HFFc6 (cell line): ENCODE measurements around the gene RFTN1. TPM values are rescaled to one million over a fixed set of nuclear protein-coding genes. Genes with fewer than 3 reads are reported as not detected.

ENCODE experiments used
- DNase-seq: peaks from one replicate; pipeline ENCODE4 v3.0.0-alpha.2; 2018
- H3K27ac Mint-ChIP-seq: 2 replicates; pipeline ENCODE4 v1.8.0; 2020; ENCODE audit warnings: mild to moderate bottlenecking, mixed read lengths
- H3K27me3 Mint-ChIP-seq: 2 replicates; pipeline ENCODE4 v1.8.0; 2021; ENCODE audit warnings: mild to moderate bottlenecking, moderate library complexity, mixed read lengths; ENCODE audit not compliant: insufficient read depth
- H3K36me3 Mint-ChIP-seq: 2 replicates; pipeline ENCODE4 v1.8.0; 2021; ENCODE audit warnings: low read depth, mixed read lengths
- H3K4me1 Mint-ChIP-seq: 2 replicates; pipeline ENCODE4 v1.8.0; 2020; ENCODE audit warnings: low read depth, mixed read lengths
- H3K4me3 Mint-ChIP-seq: 2 replicates; pipeline ENCODE4 v1.8.0; 2020; ENCODE audit warnings: mild to moderate bottlenecking, moderate library complexity, mixed read lengths
- H3K9me3 Mint-ChIP-seq: 2 replicates; pipeline ENCODE4 v1.8.0; 2020; ENCODE audit warnings: mild to moderate bottlenecking, mixed read lengths
- total RNA-seq, 6 experiments: library from RNA; stranded (reverse); fragmentation: NEBNext Ultra II Directional; extraction: Animal tissue kit (Norgen Biotek cat#: 25700); gene quantifications; 2 replicates in 1 of 6; 3 replicates in 5 of 6; pipeline ENCODE4 v1.2.3, GENCODE V29; 2021
- TF ChIP-seq, protein P1 (sequence below): fragments of 200-600 bp; sonication (generic); IDR thresholded peaks from 2 replicates; pipeline ENCODE4 v1.5.0; 2021; ENCODE audit warnings: antibody characterized with exemption, mild to moderate bottlenecking

RFTN1 gene
- total RNA-seq, 6 experiments from 2014 or later, result 53.4 to 62.4 (median 57.4) TPM

DNA sequence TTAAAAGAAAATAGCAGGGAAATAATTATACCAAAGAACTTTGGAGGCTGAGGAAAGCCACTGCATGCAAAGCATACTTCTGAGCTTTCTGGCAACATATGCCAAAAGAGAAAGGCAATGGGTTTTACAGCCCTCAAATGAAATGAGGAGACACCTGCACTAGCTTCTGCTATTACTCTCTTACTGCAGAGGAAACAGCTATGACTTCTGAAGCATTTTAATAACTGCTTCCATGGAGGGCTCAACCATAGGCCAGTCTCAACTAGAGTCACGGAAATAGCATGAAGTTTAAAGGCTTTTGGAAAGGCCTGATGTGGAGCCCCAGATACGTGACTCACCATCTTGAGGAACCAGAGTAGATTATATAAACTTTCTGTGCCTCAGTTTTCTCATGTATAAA, 133.7 kb downstream of the RFTN1 start:
- no peak for DNase-seq
- TF ChIP-seq, protein P1, sequence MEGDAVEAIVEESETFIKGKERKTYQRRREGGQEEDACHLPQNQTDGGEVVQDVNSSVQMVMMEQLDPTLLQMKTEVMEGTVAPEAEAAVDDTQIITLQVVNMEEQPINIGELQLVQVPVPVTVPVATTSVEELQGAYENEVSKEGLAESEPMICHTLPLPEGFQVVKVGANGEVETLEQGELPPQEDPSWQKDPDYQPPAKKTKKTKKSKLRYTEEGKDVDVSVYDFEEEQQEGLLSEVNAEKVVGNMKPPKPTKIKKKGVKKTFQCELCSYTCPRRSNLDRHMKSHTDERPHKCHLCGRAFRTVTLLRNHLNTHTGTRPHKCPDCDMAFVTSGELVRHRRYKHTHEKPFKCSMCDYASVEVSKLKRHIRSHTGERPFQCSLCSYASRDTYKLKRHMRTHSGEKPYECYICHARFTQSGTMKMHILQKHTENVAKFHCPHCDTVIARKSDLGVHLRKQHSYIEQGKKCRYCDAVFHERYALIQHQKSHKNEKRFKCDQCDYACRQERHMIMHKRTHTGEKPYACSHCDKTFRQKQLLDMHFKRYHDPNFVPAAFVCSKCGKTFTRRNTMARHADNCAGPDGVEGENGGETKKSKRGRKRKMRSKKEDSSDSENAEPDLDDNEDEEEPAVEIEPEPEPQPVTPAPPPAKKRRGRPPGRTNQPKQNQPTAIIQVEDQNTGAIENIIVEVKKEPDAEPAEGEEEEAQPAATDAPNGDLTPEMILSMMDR, result no peak
- H3K27ac Mint-ChIP-seq, result no peak overlapping the region
- H3K4me1 Mint-ChIP-seq, result peaks cover 27% of the 10 kb centered on the region
- H3K9me3 Mint-ChIP-seq, result peaks cover 14% of the 10 kb centered on the region
- H3K4me3 Mint-ChIP-seq, result no peak overlapping the region
- H3K36me3 Mint-ChIP-seq, result peaks cover 43% of the 10 kb centered on the region
- H3K27me3 Mint-ChIP-seq, result no peaks in the 10 kb centered on the region; the same call in 1 of the 2 replicates

DNA sequence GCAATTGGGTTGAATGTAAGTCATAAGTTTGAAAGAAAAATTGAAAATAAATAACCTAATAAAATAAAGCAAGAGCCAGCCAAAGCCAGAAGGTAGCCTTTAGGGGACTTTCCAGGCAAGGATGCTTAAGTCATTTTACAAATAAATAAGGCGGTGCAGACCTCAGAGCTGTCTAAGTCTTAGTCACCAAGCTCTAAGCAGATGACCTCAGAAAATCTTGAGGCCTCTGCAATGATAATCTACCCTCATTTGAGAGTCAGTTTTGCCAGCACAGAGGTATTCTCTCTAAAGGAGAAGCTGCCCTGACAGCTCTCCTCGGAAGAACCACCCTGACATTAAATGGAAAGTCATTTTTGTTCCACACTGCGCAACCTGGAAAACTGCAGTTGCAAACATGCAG, 134.6 kb downstream of the RFTN1 start:
- Mint-ChIP-seq H3K4me3 (0 out of 2 replicates have a peak overlapping the region, but pooled peaks have one; percentile 4), H3K36me3 (peaks cover 48% of the 10 kb centered on the region), H3K27ac (peak overlapping the region; percentile 78), H3K9me3 (peaks cover 14% of the 10 kb centered on the region), H3K4me1 (peaks cover 27% of the 10 kb centered on the region), H3K27me3 (no peaks in the 10 kb centered on the region; the same call in 1 of the 2 replicates)
- peak; percentile 64 for DNase-seq
- TF ChIP-seq, protein P1, result no peak

DNA sequence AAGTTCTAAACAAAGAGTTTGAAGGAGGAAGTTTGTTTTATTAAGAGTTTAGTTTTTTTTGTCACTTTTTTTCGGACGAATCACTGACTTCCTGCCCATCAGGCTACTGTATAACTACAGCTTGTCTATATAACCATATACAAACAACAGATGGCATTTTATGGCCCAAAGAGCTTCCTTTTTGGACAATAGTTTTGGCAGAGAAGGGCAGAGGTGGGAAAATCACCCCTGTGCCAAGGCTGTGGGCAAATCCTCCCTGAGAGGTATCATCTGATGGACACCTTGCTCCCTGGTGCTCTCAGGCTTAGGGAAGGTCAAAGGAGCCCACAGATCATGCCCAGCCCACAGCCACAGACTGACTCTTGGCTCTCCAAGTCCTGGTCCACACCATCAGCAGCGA, 135.1 kb downstream of the RFTN1 start:
- Mint-ChIP-seq H3K36me3 (peaks cover 48% of the 10 kb centered on the region), H3K4me3 (0 out of 2 replicates have a peak overlapping the region, but pooled peaks have one; percentile 4), H3K4me1 (peaks cover 27% of the 10 kb centered on the region), H3K27me3 (no peaks in the 10 kb centered on the region; the same call in 1 of the 2 replicates), H3K9me3 (peaks cover 14% of the 10 kb centered on the region), H3K27ac (peak overlapping the region; percentile 78)
- DNase-seq, result peak; percentile 8
- TF ChIP-seq, protein P1, result no peak

DNA sequence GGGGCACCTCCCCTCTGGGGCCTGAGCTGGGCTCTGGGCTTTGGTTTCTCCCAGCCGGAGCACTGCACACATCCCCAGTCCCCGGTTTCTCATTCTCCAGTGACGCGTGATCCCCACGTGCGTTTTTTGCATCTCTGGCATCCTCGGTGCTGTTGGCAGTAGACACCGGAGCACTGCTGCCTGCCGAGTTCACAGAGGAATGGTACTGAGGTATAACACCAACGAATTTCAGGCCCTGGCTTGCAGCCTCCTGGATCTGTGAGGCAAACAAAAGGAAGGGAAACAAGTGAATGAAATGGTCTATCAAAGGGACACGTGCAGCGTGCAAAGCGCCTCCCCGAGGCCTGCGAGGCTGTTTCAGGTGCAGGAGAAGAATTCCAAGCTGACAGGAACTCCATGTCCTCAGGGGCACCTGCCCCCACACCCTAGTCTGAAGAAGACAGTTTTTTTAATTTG, 135.6 kb downstream of the RFTN1 start:
- Mint-ChIP-seq H3K27me3 (no peaks in the 10 kb centered on the region; the same call in 1 of the 2 replicates), H3K36me3 (peaks cover 44% of the 10 kb centered on the region), H3K4me3 (no peak overlapping the region), H3K9me3 (peaks cover 14% of the 10 kb centered on the region), H3K4me1 (peaks cover 27% of the 10 kb centered on the region), H3K27ac (peak overlapping the region; percentile 78)
- DNase-seq, result no peak
- TF ChIP-seq, protein P1, result no peak

DNA sequence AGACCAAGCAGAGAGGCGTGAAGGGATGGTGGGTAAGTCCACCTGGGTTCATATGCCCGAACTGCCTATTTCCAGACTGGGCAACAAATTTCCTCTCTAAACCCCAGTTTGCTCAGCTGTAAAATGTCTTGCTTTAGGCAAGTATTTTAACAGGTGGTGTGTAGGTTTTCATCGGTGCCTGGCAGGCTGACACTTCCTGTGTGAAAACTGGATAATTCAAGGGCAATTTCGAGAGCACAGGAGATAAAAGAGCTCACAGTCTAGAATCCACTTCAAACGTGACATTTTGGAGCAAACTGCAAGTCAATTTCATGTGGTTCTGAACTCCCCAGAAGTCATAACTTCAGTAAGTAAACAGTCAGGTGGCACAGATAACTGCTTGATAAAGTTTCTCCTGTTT, 136.3 kb downstream of the RFTN1 start:
- no peak for DNase-seq
- TF ChIP-seq, protein P1, result no peak
- Mint-ChIP-seq H3K4me1 (peaks cover 27% of the 10 kb centered on the region), H3K9me3 (peaks cover 14% of the 10 kb centered on the region), H3K4me3 (no peak overlapping the region), H3K27me3 (no peaks in the 10 kb centered on the region; the same call in 1 of the 2 replicates), H3K36me3 (peaks cover 41% of the 10 kb centered on the region), H3K27ac (no peak overlapping the region)

DNA sequence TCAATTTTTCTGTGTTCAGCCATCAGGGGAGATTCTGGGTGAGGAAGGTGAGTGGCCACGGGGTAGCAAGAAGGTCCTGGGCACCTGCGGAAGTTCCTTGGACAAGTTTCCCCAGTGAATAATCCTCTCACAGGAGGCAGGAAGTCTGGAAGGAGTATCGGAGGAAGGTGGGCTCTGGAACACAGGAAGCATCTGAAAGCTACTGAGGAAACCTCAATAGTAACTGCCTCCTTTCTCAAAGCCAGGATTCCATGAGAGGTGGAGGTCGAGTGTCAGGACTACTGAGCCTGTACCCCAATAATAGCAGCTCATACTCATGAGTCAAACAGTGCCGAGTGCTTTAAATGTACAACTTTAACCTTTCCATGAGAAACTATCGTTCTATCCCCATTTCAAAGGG, 137.6 kb downstream of the RFTN1 start:
- DNase-seq, result no peak
- peaks cover 14% of the 10 kb centered on the region for H3K9me3 Mint-ChIP-seq
- peaks cover 36% of the 10 kb centered on the region for H3K4me1 Mint-ChIP-seq
- no peak overlapping the region for H3K27ac Mint-ChIP-seq
- H3K4me3 Mint-ChIP-seq, result no peak overlapping the region
- peaks cover 41% of the 10 kb centered on the region for H3K36me3 Mint-ChIP-seq
- no peaks in the 10 kb centered on the region for H3K27me3 Mint-ChIP-seq
- TF ChIP-seq, protein P1, result no peak
